K562 (cell line): ENCODE data around the gene RPTOR. TPM values are rescaled to one million over a fixed set of nuclear protein-coding genes. Genes with fewer than 3 reads are reported as not detected.

ENCODE experiments used
- ATAC-seq: fragments of 200-7000 bp; cut with Tn5 transposase; 3 replicates; pipeline ENCODE4 v1.9.1; 2020; ENCODE audit warnings: moderate library complexity
- BruUV-seq: library from RNA; stranded (reverse); fragments of 400-500 nt; replicated peaks from 2 replicates; lab custom pipeline; 2021; lab: Mats Ljungman, UMichigan
- CTCF ChIA-PET: fragments of 300-600 bp; formaldehyde crosslinking; extraction: SDS; loops from one replicate; lab custom pipeline; 2021; ENCODE audit warnings: low intra/inter-chr PET ratio; lab: Yijun Ruan, JAX
- POLR2A ChIA-PET: fragments of 300-600, 350-650 bp; sonication (Branson Sonifier 250); formaldehyde crosslinking; extraction: SDS; loops from one replicate; lab custom pipeline; 2021; ENCODE audit warnings: antibody characterized with exemption, inconsistent platforms; lab: Yijun Ruan, JAX
- DNase-seq, 4 experiments: peaks; one replicate each; pipeline versions ENCODE4 v3.0.0 to v3.0.0-alpha.2; 2011 to 2018; ENCODE audit warnings: low spot score in 3 of 4, mixed read lengths in 3 of 4; ENCODE audit errors: extremely low read depth in 1 of 4
- FAIRE-seq: peaks from 2 replicates; lab custom pipeline; 2011; peaks lifted over from hg19 to GRCh38; lab: Jason Lieb, UNC
- H2AFZ ChIP-seq: 2 replicates; pipeline ENCODE4 v1.6.0; 2011; ENCODE audit warnings: low read depth, low read length, control low read depth, inconsistent platforms
- H3K27ac ChIP-seq: fragments of 200-600 bp; 3 replicates; pipeline ENCODE4 v1.8.0; 2011; ENCODE audit warnings: low read depth, mild to moderate bottlenecking, control low read depth, inconsistent platforms, low read length, moderate library complexity, mixed read lengths; ENCODE audit errors: extremely low read depth
- H3K27me3 ChIP-seq, 2 experiments: fragments of 300-600 bp in 1 of 2; 2 replicates in 1 of 2; 3 replicates in 1 of 2; pipeline versions ENCODE4 v1.6.0 to v1.8.0; 2011; ENCODE audit warnings: inconsistent platforms in 2 of 2, low read length in 2 of 2, mild to moderate bottlenecking in 1 of 2, mixed read lengths in 1 of 2, moderate library complexity in 1 of 2; ENCODE audit not compliant: control insufficient read depth in 2 of 2, insufficient read depth in 2 of 2
- H3K36me3 ChIP-seq: fragments of 300-600 bp; 3 replicates; pipeline ENCODE4 v1.8.0; 2011; ENCODE audit warnings: mild to moderate bottlenecking, low read length, inconsistent platforms; ENCODE audit not compliant: control insufficient read depth, insufficient read depth
- H3K4me1 ChIP-seq, 2 experiments: fragments of 200-600 bp in 1 of 2; replicated peaks in 1 of 2; 2 replicates in 1 of 2; 3 replicates in 1 of 2; pipeline versions ENCODE4 v1.5.1 to v1.8.0; 2011; ENCODE audit warnings: inconsistent platforms in 2 of 2, low read length in 2 of 2, mild to moderate bottlenecking in 1 of 2, mixed read lengths in 1 of 2, moderate library complexity in 1 of 2; ENCODE audit not compliant: control insufficient read depth in 2 of 2, insufficient read depth in 2 of 2
- H3K4me2 ChIP-seq: 2 replicates; pipeline ENCODE4 v1.6.1; 2011; ENCODE audit warnings: low read length, control low read depth, inconsistent platforms, mixed read lengths; ENCODE audit not compliant: insufficient read depth
- H3K4me3 ChIP-seq: fragments of 200-600 bp; sonication (generic), shearing (Covaris generic); 2 replicates; pipeline ENCODE4 v1.5.1; 2016; ENCODE audit warnings: control low read depth, inconsistent platforms
- H3K79me2 ChIP-seq: fragments of 200-600 bp; 3 replicates; pipeline ENCODE4 v1.8.0; 2011; ENCODE audit warnings: low read length, inconsistent platforms; ENCODE audit not compliant: control insufficient read depth, insufficient read depth
- H3K9ac ChIP-seq, 2 experiments: 2 replicates each; pipeline versions ENCODE4 v1.6.0 to v1.6.1; 2011; ENCODE audit warnings: low read depth in 2 of 2, low read length in 2 of 2, control low read depth in 1 of 2, inconsistent platforms in 1 of 2, mild to moderate bottlenecking in 1 of 2, mixed read lengths in 1 of 2; ENCODE audit not compliant: insufficient read depth in 1 of 2
- H3K9me1 ChIP-seq: one replicate; pipeline ENCODE4 v1.6.0; 2011; ENCODE audit warnings: inconsistent platforms, mild to moderate bottlenecking, low read length, moderate library complexity; ENCODE audit not compliant: control insufficient read depth, insufficient read depth
- H3K9me3 ChIP-seq: replicated peaks from 2 replicates; pipeline ENCODE4 v1.5.1; 2011; ENCODE audit warnings: low read depth, low read length, inconsistent platforms; ENCODE audit not compliant: control insufficient read depth, insufficient read depth
- H4K20me1 ChIP-seq: replicated peaks from 2 replicates; pipeline ENCODE4 v1.6.1; 2011; ENCODE audit warnings: low read length, inconsistent platforms, mixed read lengths; ENCODE audit not compliant: control insufficient read depth, insufficient read depth
- CLOCK ChIP-seq: fragments of 250-450 bp; sonication (Bioruptor Pico); IDR thresholded peaks from 2 replicates; pipeline ENCODE4 v1.4.0; 2020; ENCODE audit warnings: mild to moderate bottlenecking, moderate library complexity, borderline replicate concordance
- CXXC5 ChIP-seq: fragments of 250-450 bp; sonication (Bioruptor Pico); IDR thresholded peaks from 2 replicates; pipeline ENCODE4 v1.8.0; 2022; ENCODE audit warnings: inconsistent platforms, mild to moderate bottlenecking, moderate library complexity
- EP400 ChIP-seq: fragments of 450-650 bp; IDR thresholded peaks from 2 replicates; pipeline ENCODE4 v1.6.1; 2017; ENCODE audit warnings: antibody characterized with exemption, mild to moderate bottlenecking, moderate library complexity
- FOXA1 ChIP-seq: fragments of 450-650 bp; IDR thresholded peaks from 2 replicates; pipeline ENCODE4 v1.6.1; 2016; ENCODE audit warnings: mild to moderate bottlenecking, borderline replicate concordance
- FOXA3 ChIP-seq, 2 experiments: fragments of 450-650 bp in 1 of 2; sonication (generic) in 1 of 2; formaldehyde crosslinking; IDR thresholded peaks in 1 of 2; conservative IDR thresholded peaks in 1 of 2; 2 replicates each; pipeline versions ENCODE4 v1.4.0 to v1.8.0; 2020 to 2022; ENCODE audit warnings: mild to moderate bottlenecking in 2 of 2, missing genetic modification reagents in 1 of 2
- HEY1 ChIP-seq: fragments of 250-450 bp; sonication (Bioruptor Pico); IDR thresholded peaks from 2 replicates; pipeline ENCODE4 v1.5.0; 2020; ENCODE audit warnings: mild to moderate bottlenecking, moderate library complexity, borderline replicate concordance
- ILF3 ChIP-seq: fragments of 450-650 bp; IDR thresholded peaks from 2 replicates; pipeline ENCODE4 v1.6.1; 2018; ENCODE audit warnings: antibody characterized with exemption, mild to moderate bottlenecking, moderate library complexity, borderline replicate concordance
- POU5F1 ChIP-seq: fragments of 150-350 bp; IDR thresholded peaks from 2 replicates; pipeline ENCODE4 v1.6.1; 2014; ENCODE audit warnings: borderline replicate concordance, low read length, low read depth, mild to moderate bottlenecking; ENCODE audit not compliant: partially characterized antibody
- SAFB ChIP-seq: fragments of 200-400 bp; formaldehyde crosslinking; IDR thresholded peaks from 2 replicates; pipeline ENCODE4 v1.6.1; 2017; ENCODE audit warnings: low read depth, low read length, borderline replicate concordance
- SNAPC5 ChIP-seq: fragments of 250-450 bp; sonication (Bioruptor Pico); IDR thresholded peaks from 2 replicates; pipeline ENCODE4 v1.8.0; 2021; ENCODE audit warnings: moderate library complexity, mild to moderate bottlenecking, inconsistent platforms
- SREBF1 ChIP-seq: fragments of 150-350 bp; IDR thresholded peaks from 2 replicates; pipeline ENCODE4 v1.6.1; 2014; ENCODE audit warnings: antibody characterized with exemption, low read depth, low read length, borderline replicate concordance
- YY1 ChIP-seq, 3 experiments: IDR thresholded peaks; 2 replicates each; pipeline ENCODE4 v1.6.1; 2011; ENCODE audit warnings: low read length in 2 of 3, mild to moderate bottlenecking in 2 of 3, moderate library complexity in 2 of 3, borderline replicate concordance in 1 of 3, control low read depth in 1 of 3, low read depth in 1 of 3; ENCODE audit not compliant: insufficient read depth in 3 of 3, insufficient replicate concordance in 2 of 3, control insufficient read depth in 1 of 3, insufficient read length in 1 of 3; ENCODE audit errors: extremely low read depth in 1 of 3
- WGBS: fragments of 100-300 bp; shearing (Covaris generic); methylation state at CpG from one replicate; pipeline ENCODE4 v1.1.6; 2016; ENCODE audit warnings: low coverage, mixed read lengths; ENCODE audit not compliant: insufficient coverage; ENCODE audit errors: missing lambda C conversion rate; 5-methylcytosine and 5-hydroxymethylcytosine counted together
- in situ Hi-C: fragments of 300-500 bp; cut with MboI; formaldehyde crosslinking; loops from 4 replicates; pipeline ENCODE4 v1.15.0; 2018; ENCODE audit warnings: inconsistent platforms, mixed read lengths
- intact Hi-C: fragments of 100-400 bp; cut with micrococcal nuclease; formaldehyde crosslinking; loops from 2 replicates; pipeline ENCODE4 v1.14.2; 2022
- polyA plus RNA-seq, 8 experiments: library from polyadenylated mRNA; depleted of rRNA in 4 of 8; stranded (reverse) in 5 of 8; unstranded in 3 of 8; fragments of >200 nt; fragmentation: Nextera tagmentation in 2 of 8; fragmentation: Illumina TruSeq in 1 of 8; extraction: Ambion mirVana in 2 of 8; extraction: Trizol in 1 of 8; gene quantifications; 2 replicates each; pipeline versions ENCODE4 v1.2.1 to v1.2.3, GENCODE V29; 2011 to 2014; ENCODE audit warnings: inconsistent platforms in 1 of 8, missing spikeins in 1 of 8
- total RNA-seq, 7 experiments: library from RNA; depleted of rRNA in 6 of 7; stranded (reverse); fragments of >200 nt in 6 of 7; fragmentation: Illumina TruSeq in 2 of 7; extraction: Trizol in 2 of 7; gene quantifications; 2 replicates each; pipeline versions ENCODE4 v1.2.1 to v1.2.3, GENCODE V29; 2011 to 2021; ENCODE audit warnings: low replicate concordance in 1 of 7

RPTOR gene
- total and polyA plus RNA-seq, 9 of the 15 experiments (the other 6 are each of a cell fraction or from before 2014, with no cell fraction given), result 0.24 to 54.1 (median 10.2) TPM

GRCh38 chr17:80813318-80813717, 268.7 kb downstream of the RPTOR start:
- intact Hi-C loops, result no loop called here
- Histone ChIP-seq H3K27ac (no peak overlapping the region), H3K79me2 (no peaks in the 10 kb centered on the region), H3K36me3 (peaks cover 19% of the 10 kb centered on the region; the same call in 2 of the 3 replicates), H3K4me1 (peaks cover 0 to 16% of the 10 kb centered on the region in 2 experiments; a peak in 2 of 5 replicates), H3K9me3 (no peaks in the 10 kb centered on the region), H3K27me3 (no peaks in the 10 kb centered on the region), H3K9ac (no peak overlapping the region), H4K20me1 (no peaks in the 10 kb centered on the region), H2AFZ (no peak overlapping the region), H3K9me1 (peaks cover 6% of the 10 kb centered on the region), H3K4me2 (no peak overlapping the region), H3K4me3 (no peak overlapping the region)
- ATAC-seq, result no peak
- POLR2A ChIA-PET, result interaction anchor here (0.6 to 1.5 kb wide), 5 partner anchors 9 to 561 kb away, joined by 3 read pairs; no protein-coding TSS in a partner anchor
- no TSS peak for BruUV-seq
- WGBS, result 92% methylated on average over 5 of the region's 5 CpGs
- CTCF ChIA-PET, result no interaction called here
- no peak for DNase-seq
- in situ Hi-C loops, result no loop called here
- no peak for FAIRE-seq
- TF ChIP-seq CXXC5 (CRISPR knock-in tag), result no peak
- no peak for TF ChIP-seq CLOCK
- no peak for TF ChIP-seq FOXA3 (CRISPR knock-in tag; conservative IDR thresholded peaks at IDR 0.05 in 1 of 2, IDR thresholded peaks at IDR 0.05 in 1 of 2)
- TF ChIP-seq HEY1 (CRISPR knock-in tag), result no peak
- TF ChIP-seq SNAPC5 (CRISPR knock-in tag), result no peak
- TF ChIP-seq YY1 (IDR thresholded peaks at IDR 0.05; ENCODE audit: borderline replicate concordance in 1 of 3, control insufficient read depth in 1 of 3, extremely low read depth in 1 of 3, insufficient read depth in 3 of 3, insufficient read length in 1 of 3, insufficient replicate concordance in 2 of 3, low read depth in 1 of 3, low read length in 2 of 3), result no peak
- TF ChIP-seq SAFB, result no peak
- no peak for TF ChIP-seq FOXA1
- TF ChIP-seq ILF3, result no peak
- no peak for TF ChIP-seq SREBF1
- no peak for TF ChIP-seq POU5F1
- TF ChIP-seq EP400, result no peak
